HepG2 (cell line): Measurements from ENCODE around the gene UTP15. TPM values are rescaled to one million over a fixed set of nuclear protein-coding genes. Genes with fewer than 3 reads are reported as not detected.

Experiments
- ATAC-seq: fragments of 200-7000 bp; cut with Tn5 transposase; 3 replicates; pipeline ENCODE4 v1.9.1; 2020; ENCODE audit warnings: mild to moderate bottlenecking, moderate library complexity
- BruUV-seq: library from RNA; stranded (reverse); fragments of 400-500 nt; replicated peaks from 2 replicates; lab custom pipeline; 2021; lab: Mats Ljungman, UMichigan
- CTCF ChIA-PET: fragments of 300-600 bp; formaldehyde crosslinking; extraction: SDS; loops from one replicate; lab custom pipeline; 2021; ENCODE audit warnings: low total read pairs, inconsistent platforms, low intra/inter-chr PET ratio; lab: Yijun Ruan, JAX
- POLR2A ChIA-PET: fragments of 350-600 bp; sonication (Branson Sonifier 250); formaldehyde crosslinking; loops from one replicate; lab custom pipeline; 2020; ENCODE audit warnings: antibody characterized with exemption, inconsistent platforms; lab: Yijun Ruan, JAX
- DNase-seq: peaks from one replicate; pipeline ENCODE4 v3.0.0-alpha.2; 2015; ENCODE audit warnings: low spot score
- FAIRE-seq: peaks from 3 replicates; lab custom pipeline; 2011; peaks lifted over from hg19 to GRCh38; lab: Jason Lieb, UNC
- H2AFZ ChIP-seq: one replicate; pipeline ENCODE4 v1.6.1; 2011; ENCODE audit warnings: low read length, inconsistent platforms
- H3K27ac ChIP-seq: fragments of 300-600 bp; 3 replicates; pipeline ENCODE4 v1.8.0; 2011; ENCODE audit warnings: mixed run types, mild to moderate bottlenecking, mixed read lengths, low read length, inconsistent platforms; ENCODE audit not compliant: insufficient read depth; ENCODE audit errors: extremely low read length
- H3K27me3 ChIP-seq, 2 experiments: fragments of 200-600 bp in 1 of 2; 2 replicates in 1 of 2; 3 replicates in 1 of 2; pipeline versions ENCODE4 v1.6.0 to v1.8.0; 2011; ENCODE audit warnings: low read length in 2 of 2, mild to moderate bottlenecking in 2 of 2, moderate library complexity in 2 of 2, inconsistent platforms in 1 of 2; ENCODE audit not compliant: insufficient read depth in 2 of 2, control insufficient read depth in 1 of 2
- H3K36me3 ChIP-seq, 2 experiments: fragments of 200-600 bp in 1 of 2; replicated peaks in 1 of 2; 2 replicates in 1 of 2; 3 replicates in 1 of 2; pipeline versions ENCODE4 v1.5.1 to v1.8.0; 2011; ENCODE audit warnings: low read length in 2 of 2, inconsistent platforms in 1 of 2; ENCODE audit not compliant: insufficient read depth in 2 of 2, control insufficient read depth in 1 of 2
- H3K4me1 ChIP-seq: 2 replicates; pipeline ENCODE4 v1.5.1; 2012; ENCODE audit warnings: low read length, inconsistent platforms; ENCODE audit not compliant: insufficient read depth
- H3K4me2 ChIP-seq: 2 replicates; pipeline ENCODE4 v1.6.0; 2011; ENCODE audit warnings: low read depth, low read length, inconsistent platforms
- H3K4me3 ChIP-seq, 3 experiments: fragments of 200-600 bp in 1 of 3; sonication (generic), shearing (Covaris generic) in 1 of 3; replicated peaks in 1 of 3; 2 replicates each; pipeline ENCODE4 v1.5.1; 2011 to 2016; ENCODE audit warnings: low read length in 3 of 3, inconsistent platforms in 2 of 3, low read depth in 2 of 3, mild to moderate bottlenecking in 2 of 3, control low read depth in 1 of 3, mixed read lengths in 1 of 3; ENCODE audit not compliant: insufficient read depth in 1 of 3
- H3K79me2 ChIP-seq: one replicate; pipeline ENCODE4 v1.6.1; 2011; ENCODE audit warnings: low read length, inconsistent platforms; ENCODE audit not compliant: insufficient read depth
- H3K9ac ChIP-seq: 2 replicates; pipeline ENCODE4 v1.6.0; 2011; ENCODE audit warnings: mild to moderate bottlenecking, low read depth, low read length, inconsistent platforms; ENCODE audit not compliant: insufficient read depth
- H3K9me3 ChIP-seq: 2 replicates; pipeline ENCODE4 v1.5.1; 2012; ENCODE audit warnings: mild to moderate bottlenecking, low read length
- H4K20me1 ChIP-seq: 2 replicates; pipeline ENCODE4 v1.6.0; 2011; ENCODE audit warnings: inconsistent platforms, mild to moderate bottlenecking, low read length, moderate library complexity; ENCODE audit not compliant: insufficient read depth
- ERF ChIP-seq: IDR thresholded peaks from 2 replicates; pipeline ENCODE4 v1.6.1; 2018; ENCODE audit warnings: missing biosample characterization, missing genetic modification reagents
- MTA1 ChIP-seq: sonication (generic); formaldehyde crosslinking; IDR thresholded peaks from 2 replicates; pipeline ENCODE4 v1.4.0; 2020; ENCODE audit warnings: missing genetic modification reagents, mild to moderate bottlenecking, borderline replicate concordance
- NRL ChIP-seq: sonication (generic); formaldehyde crosslinking; IDR thresholded peaks from 2 replicates; pipeline ENCODE4 v1.5.0; 2020; ENCODE audit warnings: missing genetic modification reagents, mild to moderate bottlenecking, moderate library complexity, borderline replicate concordance
- PBX2 ChIP-seq: IDR thresholded peaks from 2 replicates; pipeline ENCODE4 v1.6.1; 2016; ENCODE audit warnings: control low read depth
- ZNF224 ChIP-seq: sonication (generic); formaldehyde crosslinking; IDR thresholded peaks from 2 replicates; pipeline ENCODE4 v1.5.0; 2020; ENCODE audit warnings: mild to moderate bottlenecking, missing genetic modification reagents
- ZNF24 ChIP-seq: fragments of 450-650 bp; IDR thresholded peaks from 2 replicates; pipeline ENCODE4 v1.6.1; 2017; ENCODE audit warnings: antibody characterized with exemption, mild to moderate bottlenecking
- ZNF556 ChIP-seq: sonication (generic); formaldehyde crosslinking; IDR thresholded peaks from 2 replicates; pipeline ENCODE4 v1.4.0; 2020; ENCODE audit warnings: mild to moderate bottlenecking, missing genetic modification reagents, borderline replicate concordance
- ZNF562 ChIP-seq: sonication (generic); formaldehyde crosslinking; IDR thresholded peaks from 2 replicates; pipeline ENCODE4 v1.8.0; 2022; ENCODE audit warnings: missing genetic modification reagents, borderline replicate concordance
- ZSCAN5A ChIP-seq: sonication (generic); formaldehyde crosslinking; IDR thresholded peaks from 2 replicates; pipeline ENCODE4 v1.8.0; 2022; ENCODE audit warnings: mild to moderate bottlenecking, missing genetic modification reagents, borderline replicate concordance
- WGBS: methylation state at CpG from one replicate; pipeline ENCODE4 v1.1.6; 2017; ENCODE audit warnings: low lambda C conversion rate; 5-methylcytosine and 5-hydroxymethylcytosine counted together
- in situ Hi-C: cut with HindIII; loops from 2 replicates; pipeline ENCODE4 v1.10.0; 2017; ENCODE audit warnings: low pct_unique_long_range_greater_than_20kb; ENCODE audit not compliant: extremely low pct_ligation_motif_present
- intact Hi-C: fragments of 100-400 bp; cut with micrococcal nuclease; formaldehyde crosslinking; loops from one replicate; pipeline ENCODE4 v1.10.0; 2022; ENCODE audit not compliant: unreplicated experiment
- polyA plus RNA-seq, 8 experiments: library from polyadenylated mRNA; depleted of rRNA in 3 of 8; stranded (reverse) in 7 of 8; unstranded in 1 of 8; fragments of >200 nt; fragmentation: Illumina TruSeq in 4 of 8; extraction: Trizol in 4 of 8; gene quantifications; 2 replicates each; pipeline versions ENCODE4 v1.2.1 to v1.2.3, GENCODE V29; 2011 to 2016; ENCODE audit warnings: low read depth in 4 of 8, missing spikeins in 1 of 8, mixed read lengths in 1 of 8; ENCODE audit not compliant: insufficient read depth in 1 of 8
- total RNA-seq, 5 experiments: library from RNA; depleted of rRNA; stranded (reverse); fragments of >200 nt; fragmentation: Illumina TruSeq; extraction: Trizol; gene quantifications; 2 replicates each; pipeline ENCODE4 v1.2.3, GENCODE V29; 2016; ENCODE audit warnings: low read depth in 1 of 5
- TF ChIP-seq, protein P1 (sequence below): sonication (generic); formaldehyde crosslinking; IDR thresholded peaks from 2 replicates; pipeline ENCODE4 v1.4.0; 2020; ENCODE audit warnings: missing genetic modification reagents, mild to moderate bottlenecking, borderline replicate concordance
- TF ChIP-seq, protein P2 (sequence below): sonication (generic); formaldehyde crosslinking; IDR thresholded peaks from 2 replicates; pipeline ENCODE4 v1.4.0; 2020; ENCODE audit warnings: missing genetic modification reagents

Gene UTP15
- total and polyA plus RNA-seq, 2 of the 13 experiments (the other 11 are each of a cell fraction or from before 2014, with no cell fraction given) = 7.3 to 35.8 TPM

DNA sequence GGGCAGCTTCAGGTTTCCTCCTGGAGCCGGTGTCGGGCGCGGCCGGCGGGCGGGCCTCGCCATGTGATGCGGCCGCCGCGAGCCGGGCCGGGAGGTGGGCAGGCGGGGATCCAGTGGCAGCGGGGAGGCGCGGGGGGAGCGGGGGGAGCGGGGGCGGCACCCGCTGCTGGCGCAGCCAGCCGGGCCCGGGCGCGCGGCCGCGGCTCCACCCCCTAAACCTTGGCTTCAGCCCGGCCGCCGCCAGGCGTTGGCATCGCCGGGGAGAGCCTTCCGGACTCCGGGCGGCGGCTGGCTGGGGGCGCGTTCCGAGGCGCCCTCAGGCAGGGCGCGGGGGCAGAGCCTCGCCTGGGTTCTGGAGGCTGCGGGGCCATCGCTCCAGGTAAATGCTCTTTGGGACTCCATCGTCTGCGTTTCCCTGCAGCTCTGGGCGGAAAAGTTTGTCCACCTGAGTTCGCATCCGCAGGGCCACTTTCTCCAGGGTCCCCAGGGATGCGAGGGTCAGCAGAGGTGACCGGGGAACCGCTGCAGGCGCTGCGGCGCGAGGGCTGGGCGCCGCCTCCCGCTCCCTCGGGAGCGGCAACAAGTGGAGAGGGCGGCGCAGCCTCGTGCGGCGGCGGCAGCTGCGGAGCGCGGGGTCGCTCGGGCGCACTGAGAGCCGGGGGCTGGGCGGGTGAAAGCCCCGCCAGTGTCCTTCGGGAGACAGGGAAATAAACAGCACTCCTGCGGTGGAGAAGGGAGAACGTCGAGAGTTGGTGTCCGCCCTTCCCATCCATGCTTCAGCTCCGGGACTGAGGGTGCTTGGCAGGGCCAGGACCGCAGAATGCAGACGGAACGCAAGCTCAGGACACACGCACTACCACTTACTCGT lies 60.6 kb downstream of the UTP15 start, which contains the start of gene ARHGEF28:
ARHGEF28 (plus strand) TSS at position 253 of the 868 bp plus-strand sequence. CDS start 58,656 bp downstream, outside the sequence.
- ChIA-PET POLR2A (interaction anchor here (0.9 to 4.3 kb wide), 20 partner anchors 8 to 196 kb away, joined by 3 to 30 read pairs (median 6); partner anchors contain the start of gene BTF3), CTCF (no interaction called here)
- FAIRE-seq (no peak), DNase-seq (peak; percentile 49), ATAC-seq (peak; percentile 78)
- Histone ChIP-seq H3K27ac (peak within 1 kb of the TSS; percentile 81), H3K4me2 (peak within 1 kb of the TSS; percentile 99), H2AFZ (no peak within 1 kb of the TSS), H4K20me1 (peaks cover 4% of the 10 kb centered on the region), H3K9me3 (no peaks in the 10 kb centered on the region), H3K4me1 (peaks cover 77% of the 10 kb centered on the region), H3K9ac (peak within 1 kb of the TSS; percentile 82), H3K4me3 (peak within 1 kb of the TSS; percentile 79 to 90 (median 80)), H3K79me2 (peaks cover 47% of the 10 kb centered on the region), H3K27me3 (no peaks in the 10 kb centered on the region; a peak in 1 of 5 replicates), H3K36me3 (no peaks in the 10 kb centered on the region)
- intact Hi-C loops (loop anchor here (2.0 to 5.0 kb wide), 3 partner anchors 35 to 66 kb away; no protein-coding TSS in a partner anchor), in situ Hi-C loops (no loop called here)
- no TSS peak for BruUV-seq
- under 1% methylated on average over 23 of the region's 92 CpGs for WGBS
- TF ChIP-seq, protein P1, sequence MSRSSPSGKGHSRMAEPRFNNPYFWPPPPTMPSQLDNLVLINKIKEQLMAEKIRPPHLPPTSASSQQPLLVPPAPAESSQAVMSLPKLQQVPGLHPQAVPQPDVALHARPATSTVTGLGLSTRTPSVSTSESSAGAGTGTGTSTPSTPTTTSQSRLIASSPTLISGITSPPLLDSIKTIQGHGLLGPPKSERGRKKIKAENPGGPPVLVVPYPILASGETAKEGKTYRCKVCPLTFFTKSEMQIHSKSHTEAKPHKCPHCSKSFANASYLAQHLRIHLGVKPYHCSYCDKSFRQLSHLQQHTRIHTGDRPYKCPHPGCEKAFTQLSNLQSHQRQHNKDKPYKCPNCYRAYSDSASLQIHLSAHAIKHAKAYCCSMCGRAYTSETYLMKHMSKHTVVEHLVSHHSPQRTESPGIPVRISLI (CRISPR knock-in tag) = no peak
- TF ChIP-seq ERF (CRISPR knock-in tag) (no peak), ZNF224 (0 out of 2 replicates have a peak, but pooled peaks have one; percentile 26), ZSCAN5A (CRISPR knock-in tag) (no peak), NRL (CRISPR knock-in tag) (no peak; the same call in 1 of the 2 replicates), MTA1 (CRISPR knock-in tag) (no peak; the same call in 1 of the 2 replicates), ZNF556 (CRISPR knock-in tag) (no peak), ZNF24 (no peak), PBX2 (CRISPR knock-in tag) (no peak), ZNF562 (CRISPR knock-in tag) (no peak)
- TF ChIP-seq, protein P2, sequence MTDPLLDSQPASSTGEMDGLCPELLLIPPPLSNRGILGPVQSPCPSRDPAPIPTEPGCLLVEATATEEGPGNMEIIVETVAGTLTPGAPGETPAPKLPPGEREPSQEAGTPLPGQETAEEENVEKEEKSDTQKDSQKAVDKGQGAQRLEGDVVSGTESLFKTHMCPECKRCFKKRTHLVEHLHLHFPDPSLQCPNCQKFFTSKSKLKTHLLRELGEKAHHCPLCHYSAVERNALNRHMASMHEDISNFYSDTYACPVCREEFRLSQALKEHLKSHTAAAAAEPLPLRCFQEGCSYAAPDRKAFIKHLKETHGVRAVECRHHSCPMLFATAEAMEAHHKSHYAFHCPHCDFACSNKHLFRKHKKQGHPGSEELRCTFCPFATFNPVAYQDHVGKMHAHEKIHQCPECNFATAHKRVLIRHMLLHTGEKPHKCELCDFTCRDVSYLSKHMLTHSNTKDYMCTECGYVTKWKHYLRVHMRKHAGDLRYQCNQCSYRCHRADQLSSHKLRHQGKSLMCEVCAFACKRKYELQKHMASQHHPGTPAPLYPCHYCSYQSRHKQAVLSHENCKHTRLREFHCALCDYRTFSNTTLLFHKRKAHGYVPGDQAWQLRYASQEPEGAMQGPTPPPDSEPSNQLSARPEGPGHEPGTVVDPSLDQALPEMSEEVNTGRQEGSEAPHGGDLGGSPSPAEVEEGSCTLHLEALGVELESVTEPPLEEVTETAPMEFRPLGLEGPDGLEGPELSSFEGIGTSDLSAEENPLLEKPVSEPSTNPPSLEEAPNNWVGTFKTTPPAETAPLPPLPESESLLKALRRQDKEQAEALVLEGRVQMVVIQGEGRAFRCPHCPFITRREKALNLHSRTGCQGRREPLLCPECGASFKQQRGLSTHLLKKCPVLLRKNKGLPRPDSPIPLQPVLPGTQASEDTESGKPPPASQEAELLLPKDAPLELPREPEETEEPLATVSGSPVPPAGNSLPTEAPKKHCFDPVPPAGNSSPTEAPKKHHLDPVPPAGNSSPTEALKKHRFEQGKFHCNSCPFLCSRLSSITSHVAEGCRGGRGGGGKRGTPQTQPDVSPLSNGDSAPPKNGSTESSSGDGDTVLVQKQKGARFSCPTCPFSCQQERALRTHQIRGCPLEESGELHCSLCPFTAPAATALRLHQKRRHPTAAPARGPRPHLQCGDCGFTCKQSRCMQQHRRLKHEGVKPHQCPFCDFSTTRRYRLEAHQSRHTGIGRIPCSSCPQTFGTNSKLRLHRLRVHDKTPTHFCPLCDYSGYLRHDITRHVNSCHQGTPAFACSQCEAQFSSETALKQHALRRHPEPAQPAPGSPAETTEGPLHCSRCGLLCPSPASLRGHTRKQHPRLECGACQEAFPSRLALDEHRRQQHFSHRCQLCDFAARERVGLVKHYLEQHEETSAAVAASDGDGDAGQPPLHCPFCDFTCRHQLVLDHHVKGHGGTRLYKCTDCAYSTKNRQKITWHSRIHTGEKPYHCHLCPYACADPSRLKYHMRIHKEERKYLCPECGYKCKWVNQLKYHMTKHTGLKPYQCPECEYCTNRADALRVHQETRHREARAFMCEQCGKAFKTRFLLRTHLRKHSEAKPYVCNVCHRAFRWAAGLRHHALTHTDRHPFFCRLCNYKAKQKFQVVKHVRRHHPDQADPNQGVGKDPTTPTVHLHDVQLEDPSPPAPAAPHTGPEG = peak; percentile 26; the same call in 1 of the 2 replicates
